Endothelial cell of umbilical vein (primary cell): ENCODE data around the gene SH3RF3. TPM values are rescaled to one million over a fixed set of nuclear protein-coding genes. Genes with fewer than 3 reads are reported as not detected.

Source experiments
- BruUV-seq: library from RNA; stranded (reverse); fragments of 400-500 nt; replicated peaks from 2 replicates; lab custom pipeline; 2021; lab: Mats Ljungman, UMichigan
- CTCF ChIA-PET: fragments of 300-600, 350-600 bp; sonication (Branson Sonifier 250); formaldehyde crosslinking; loops from one replicate; lab custom pipeline; 2021; ENCODE audit warnings: antibody characterized with exemption, inconsistent platforms; lab: Charles Lee
- POLR2A ChIA-PET: fragments of 300-600, 350-600 bp; sonication (Branson Sonifier 250); formaldehyde crosslinking; loops from one replicate; lab custom pipeline; 2021; ENCODE audit warnings: antibody characterized with exemption, inconsistent platforms; lab: Charles Lee
- DNase-seq: peaks from one replicate; pipeline ENCODE4 v3.0.0-alpha.2; 2011; ENCODE audit warnings: low read depth, low spot score
- FAIRE-seq: peaks from 2 replicates; lab custom pipeline; 2011; peaks lifted over from hg19 to GRCh38; lab: Jason Lieb, UNC
- H2AFZ ChIP-seq: 2 replicates; pipeline ENCODE4 v1.6.0; 2012; ENCODE audit warnings: low read depth, low read length, control low read depth, inconsistent platforms
- H3K27ac ChIP-seq: 2 replicates; pipeline ENCODE4 v1.5.1; 2011; ENCODE audit warnings: low read depth, mild to moderate bottlenecking, control low read depth, low read length, moderate library complexity; ENCODE audit not compliant: insufficient read depth
- H3K27me3 ChIP-seq, 2 experiments: 2 replicates each; pipeline versions ENCODE4 v1.6.0 to v1.6.1; 2011; ENCODE audit warnings: low read length in 2 of 2, mixed read lengths in 1 of 2; ENCODE audit not compliant: control insufficient read depth in 2 of 2, insufficient read depth in 2 of 2
- H3K36me3 ChIP-seq, 2 experiments: 2 replicates in 1 of 2; 3 replicates in 1 of 2; pipeline ENCODE4 v1.5.1; 2011; ENCODE audit warnings: low read length in 2 of 2, mild to moderate bottlenecking in 1 of 2, moderate library complexity in 1 of 2; ENCODE audit not compliant: control insufficient read depth in 2 of 2, insufficient read depth in 2 of 2; ENCODE audit errors: extremely low read depth in 1 of 2
- H3K4me1 ChIP-seq: 3 replicates; pipeline ENCODE4 v1.5.1; 2011; ENCODE audit warnings: mild to moderate bottlenecking, low read length; ENCODE audit not compliant: control insufficient read depth, insufficient read depth; ENCODE audit errors: extremely low read depth
- H3K4me2 ChIP-seq: 2 replicates; pipeline ENCODE4 v1.6.1; 2011; ENCODE audit warnings: low read length, control low read depth, mixed read lengths; ENCODE audit not compliant: insufficient read depth
- H3K4me3 ChIP-seq, 3 experiments: fragments of 200-600 bp in 1 of 3; sonication (generic), shearing (Covaris generic) in 1 of 3; replicated peaks in 1 of 3; 2 replicates each; pipeline ENCODE4 v1.5.1; 2011 to 2016; ENCODE audit warnings: control low read depth in 3 of 3, low read length in 3 of 3, mild to moderate bottlenecking in 2 of 3, inconsistent platforms in 1 of 3, low read depth in 1 of 3, moderate library complexity in 1 of 3; ENCODE audit not compliant: insufficient read depth in 1 of 3
- H3K79me2 ChIP-seq: 2 replicates; pipeline ENCODE4 v1.6.0; 2012; ENCODE audit warnings: low read length, inconsistent platforms; ENCODE audit not compliant: control insufficient read depth, insufficient read depth
- H3K9ac ChIP-seq: replicated peaks from 2 replicates; pipeline ENCODE3; 2011; ENCODE audit warnings: low read length, control low read depth; ENCODE audit not compliant: insufficient read depth; ENCODE audit errors: extremely low read depth
- H3K9me1 ChIP-seq: replicated peaks from 3 replicates; pipeline ENCODE4 v1.6.0; 2011; ENCODE audit warnings: mild to moderate bottlenecking, low read length; ENCODE audit not compliant: control insufficient read depth, insufficient read depth; ENCODE audit errors: extremely low read depth
- H3K9me3 ChIP-seq: replicated peaks from 2 replicates; pipeline ENCODE4 v1.5.1; 2012; ENCODE audit warnings: low read length, inconsistent platforms; ENCODE audit not compliant: control insufficient read depth, insufficient read depth
- H4K20me1 ChIP-seq: replicated peaks from 2 replicates; pipeline ENCODE3; 2011; ENCODE audit warnings: mild to moderate bottlenecking, low read length; ENCODE audit not compliant: control insufficient read depth, insufficient read depth; ENCODE audit errors: extremely low read depth
- CTCF ChIP-seq, 2 donors: IDR thresholded peaks; 1 replicate in 1 of 2; 2 replicates in 1 of 2; pipeline ENCODE4 v1.5.1; 2011; ENCODE audit warnings: low read length in 2 of 2, mild to moderate bottlenecking in 2 of 2, moderate library complexity in 2 of 2, control low read depth in 1 of 2, inconsistent platforms in 1 of 2, low read depth in 1 of 2; ENCODE audit not compliant: insufficient read depth in 1 of 2; ENCODE audit errors: extremely low read depth in 1 of 2
- EZH2 ChIP-seq: IDR thresholded peaks from 2 replicates; pipeline ENCODE4 v1.6.1; 2012; ENCODE audit warnings: borderline replicate concordance, low read depth, mild to moderate bottlenecking, moderate library complexity, low read length, inconsistent platforms; ENCODE audit not compliant: severe bottlenecking
- FOS ChIP-seq: IDR thresholded peaks from 2 replicates; pipeline ENCODE4 v1.6.1; 2011; ENCODE audit warnings: mild to moderate bottlenecking, low read length, moderate library complexity, borderline replicate concordance; ENCODE audit not compliant: insufficient read depth
- GATA2 ChIP-seq: IDR thresholded peaks from 2 replicates; pipeline ENCODE4 v1.7.0; 2011; ENCODE audit warnings: low read depth, mild to moderate bottlenecking, moderate library complexity, mixed read lengths, low read length; ENCODE audit not compliant: insufficient read length, insufficient read depth
- JUN ChIP-seq: IDR thresholded peaks from 2 replicates; pipeline ENCODE4 v1.6.1; 2011; ENCODE audit warnings: borderline replicate concordance, low read depth; ENCODE audit not compliant: insufficient read length, insufficient read depth
- MAX ChIP-seq: IDR thresholded peaks from 2 replicates; pipeline ENCODE4 v1.6.1; 2011; ENCODE audit not compliant: insufficient read depth, insufficient read length
- MYC ChIP-seq: IDR thresholded peaks from one replicate; pipeline ENCODE4 v1.6.1; 2011; ENCODE audit warnings: mild to moderate bottlenecking, low read depth, low read length
- POLR2A ChIP-seq: IDR thresholded peaks from 2 replicates; pipeline ENCODE4 v1.6.1; 2012; ENCODE audit warnings: low read depth, mild to moderate bottlenecking, control low read depth, low read length
- POLR2AphosphoS5 ChIP-seq: IDR thresholded peaks from 2 replicates; pipeline ENCODE4 v1.6.1; 2012; ENCODE audit warnings: low read depth, mild to moderate bottlenecking, control low read depth, low read length, moderate library complexity; ENCODE audit not compliant: insufficient read depth
- dilution Hi-C: fragments of 300-500 bp; cut with MboI; formaldehyde crosslinking; loops from one replicate; pipeline ENCODE4 v1.15.0; 2019; ENCODE audit warnings: low sequenced_read_pairs; ENCODE audit not compliant: extremely low pct_ligation_motif_present
- intact Hi-C: fragments of 100-400 bp; cut with micrococcal nuclease; formaldehyde crosslinking; loops from one replicate; pipeline ENCODE4 v1.10.0; 2022
- polyA plus RNA-seq, 4 experiments: library from polyadenylated mRNA; depleted of rRNA in 3 of 4; stranded (reverse) in 3 of 4; unstranded in 1 of 4; fragments of >200 nt; gene quantifications; 2 replicates each; pipeline versions ENCODE4 v1.2.1 to v1.2.3, GENCODE V29; 2011 to 2012; ENCODE audit warnings: missing spikeins in 1 of 4
- total RNA-seq: library from RNA; stranded (reverse); gene quantifications from 2 replicates; pipeline ENCODE4 v1.2.3, GENCODE V29; 2021

Gene SH3RF3
- total and polyA plus RNA-seq, 2 donors (not counting 3 experiments of a cell fraction or from before 2014, with no cell fraction given): 3.8 to 14.7 TPM

- ChIA-PET POLR2A (no interaction called here), CTCF (no interaction called here)
- Histone ChIP-seq H3K27ac (no peak overlapping the region), H3K4me1 (peaks cover 6% of the 10 kb centered on the region), H3K4me3 (no peak overlapping the region), H4K20me1 (no peaks in the 10 kb centered on the region), H3K9ac (no peak overlapping the region), H3K4me2 (no peak overlapping the region), H3K36me3 (no peaks in the 10 kb centered on the region), H3K9me3 (no peaks in the 10 kb centered on the region), H3K9me1 (no peaks in the 10 kb centered on the region), H3K27me3 (no peaks in the 10 kb centered on the region), H3K79me2 (no peaks in the 10 kb centered on the region), H2AFZ (no peak overlapping the region)
- intact Hi-C loops (no loop called here), dilution Hi-C loops (no loop called here)
- no peak for DNase-seq
- no peak for FAIRE-seq
- TF ChIP-seq CTCF (IDR thresholded peaks at IDR 0.05; ENCODE audit: extremely low read depth in 1 of 2, insufficient read depth in 1 of 2, low read depth in 1 of 2, low read length in 2 of 2) (no peak), MYC (no peak), POLR2AphosphoS5 (no peak), FOS (no peak), POLR2A (no peak), EZH2 (no peak), GATA2 (no peak), MAX (no peak), JUN (no peak)
- BruUV-seq: no TSS peak
Observed at GRCh38 chr2:109463891-109464290, 334.9 kb downstream of the SH3RF3 start.
